C4-2B (cell line): ENCODE results near the gene PGP.

Experiments
- ZFX ChIP-seq: fragments of 450-650 bp; IDR thresholded peaks from 2 replicates; pipeline ENCODE4 v1.6.1; 2017
- TF ChIP-seq, protein P1 (sequence below): fragments of 450-650 bp; conservative IDR thresholded peaks from 2 replicates; pipeline ENCODE4 v1.5.1; 2017; ENCODE audit warnings: mild to moderate bottlenecking

DNA sequence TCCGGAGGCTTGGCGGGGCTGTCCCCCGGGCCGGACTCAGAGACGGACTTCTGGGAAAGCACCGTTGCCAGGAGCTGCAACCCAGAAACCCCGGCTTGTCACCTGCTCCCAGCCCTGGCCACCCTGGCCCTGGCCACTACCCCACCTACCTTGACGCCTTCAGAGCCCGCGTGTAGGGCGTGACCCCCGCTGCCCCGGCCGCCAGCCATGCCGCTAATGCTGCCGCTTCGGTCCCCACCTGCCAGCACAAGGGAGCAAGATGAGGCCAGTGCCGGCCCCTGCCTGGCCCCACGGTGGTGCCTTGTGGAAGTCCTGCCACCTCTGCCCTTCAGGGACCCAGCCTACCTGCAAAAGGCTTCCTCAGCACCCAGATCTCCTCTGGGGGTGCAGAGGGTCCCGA lies 29.7 kb downstream of the PGP start:
- TF ChIP-seq, protein P1, sequence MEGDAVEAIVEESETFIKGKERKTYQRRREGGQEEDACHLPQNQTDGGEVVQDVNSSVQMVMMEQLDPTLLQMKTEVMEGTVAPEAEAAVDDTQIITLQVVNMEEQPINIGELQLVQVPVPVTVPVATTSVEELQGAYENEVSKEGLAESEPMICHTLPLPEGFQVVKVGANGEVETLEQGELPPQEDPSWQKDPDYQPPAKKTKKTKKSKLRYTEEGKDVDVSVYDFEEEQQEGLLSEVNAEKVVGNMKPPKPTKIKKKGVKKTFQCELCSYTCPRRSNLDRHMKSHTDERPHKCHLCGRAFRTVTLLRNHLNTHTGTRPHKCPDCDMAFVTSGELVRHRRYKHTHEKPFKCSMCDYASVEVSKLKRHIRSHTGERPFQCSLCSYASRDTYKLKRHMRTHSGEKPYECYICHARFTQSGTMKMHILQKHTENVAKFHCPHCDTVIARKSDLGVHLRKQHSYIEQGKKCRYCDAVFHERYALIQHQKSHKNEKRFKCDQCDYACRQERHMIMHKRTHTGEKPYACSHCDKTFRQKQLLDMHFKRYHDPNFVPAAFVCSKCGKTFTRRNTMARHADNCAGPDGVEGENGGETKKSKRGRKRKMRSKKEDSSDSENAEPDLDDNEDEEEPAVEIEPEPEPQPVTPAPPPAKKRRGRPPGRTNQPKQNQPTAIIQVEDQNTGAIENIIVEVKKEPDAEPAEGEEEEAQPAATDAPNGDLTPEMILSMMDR: no peak
- no peak for TF ChIP-seq ZFX
